GM23338 (cell line): ENCODE measurements around the gene SIRT6. TPM values are rescaled to one million over a fixed set of nuclear protein-coding genes. Genes with fewer than 3 reads are reported as not detected.

Experiments used
- ATAC-seq: fragments of 200-7000 bp; cut with Tn5 transposase; 3 replicates; pipeline ENCODE4 v1.9.1; 2020
- DNase-seq: peaks from one replicate; pipeline ENCODE4 v3.0.0-alpha.2; 2015; ENCODE audit warnings: low spot score
- H2AFZ ChIP-seq: fragments of 200-600 bp; sonication (generic); 2 replicates; pipeline ENCODE4 v1.8.0; 2016; ENCODE audit warnings: antibody characterized with exemption, mild to moderate bottlenecking, moderate library complexity
- H3F3A ChIP-seq: fragments of 200-600 bp; sonication (generic); replicated peaks from 2 replicates; pipeline ENCODE4 v1.8.0; 2017; ENCODE audit warnings: antibody characterized with exemption, mixed run types, low read depth
- H3K27ac ChIP-seq: fragments of 200-600 bp; sonication (generic); 2 replicates; pipeline ENCODE4 v1.6.1; 2016; ENCODE audit warnings: low read depth
- H3K27me3 ChIP-seq: fragments of 200-600 bp; sonication (generic); 2 replicates; pipeline ENCODE4 v1.8.0; 2016; ENCODE audit warnings: mild to moderate bottlenecking, mixed run types, moderate library complexity; ENCODE audit not compliant: insufficient read depth
- H3K36me3 ChIP-seq: fragments of 200-600 bp; sonication (generic); 2 replicates; pipeline ENCODE4 v1.8.0; 2016; ENCODE audit warnings: mild to moderate bottlenecking; ENCODE audit not compliant: insufficient read depth
- H3K4me1 ChIP-seq: fragments of 200-600 bp; sonication (generic); 2 replicates; pipeline ENCODE4 v1.8.0; 2016; ENCODE audit warnings: mild to moderate bottlenecking, moderate library complexity; ENCODE audit not compliant: insufficient read depth
- H3K4me2 ChIP-seq: fragments of 200-600 bp; sonication (generic); 2 replicates; pipeline ENCODE4 v1.7.1; 2017; ENCODE audit warnings: mixed run types
- H3K4me3 ChIP-seq: fragments of 200-600 bp; sonication (generic); 2 replicates; pipeline ENCODE4 v1.6.1; 2016; ENCODE audit warnings: mixed run types
- H3K79me2 ChIP-seq: fragments of 200-600 bp; sonication (generic); replicated peaks from 2 replicates; pipeline ENCODE4 v1.8.0; 2017; ENCODE audit warnings: mild to moderate bottlenecking; ENCODE audit not compliant: insufficient read depth
- H3K9me2 ChIP-seq: fragments of 200-600 bp; sonication (generic); 2 replicates; pipeline ENCODE4 v1.8.0; 2017; ENCODE audit not compliant: insufficient read depth
- H4K20me1 ChIP-seq: fragments of 200-600 bp; sonication (generic); replicated peaks from 2 replicates; pipeline ENCODE4 v1.8.0; 2017; ENCODE audit warnings: mild to moderate bottlenecking; ENCODE audit not compliant: insufficient read depth
- H3K27ac Mint-ChIP-seq: 2 replicates; pipeline ENCODE4 v1.8.0; 2020; ENCODE audit warnings: inconsistent platforms, mild to moderate bottlenecking, moderate library complexity, mixed read lengths
- H3K27me3 Mint-ChIP-seq: 3 replicates; pipeline ENCODE4 v1.8.0; 2022; ENCODE audit warnings: low read depth, mild to moderate bottlenecking, moderate library complexity, mixed read lengths, inconsistent platforms; ENCODE audit not compliant: insufficient read depth, poor library complexity
- H3K36me3 Mint-ChIP-seq: 3 replicates; pipeline ENCODE4 v1.8.0; 2021; ENCODE audit warnings: low read depth, mild to moderate bottlenecking, inconsistent platforms, moderate library complexity, mixed read lengths
- H3K4me1 Mint-ChIP-seq: 3 replicates; pipeline ENCODE4 v1.8.0; 2020; ENCODE audit warnings: mild to moderate bottlenecking, inconsistent platforms, mixed read lengths
- H3K4me3 Mint-ChIP-seq: 3 replicates; pipeline ENCODE4 v1.8.0; 2021; ENCODE audit warnings: moderate library complexity, mild to moderate bottlenecking, inconsistent platforms, mixed read lengths
- H3K9me3 Mint-ChIP-seq: 3 replicates; pipeline ENCODE4 v1.8.0; 2020; ENCODE audit warnings: moderate library complexity, mild to moderate bottlenecking, inconsistent platforms, mixed read lengths
- CREB1 ChIP-seq: fragments of 250-450 bp; sonication (Bioruptor Pico); IDR thresholded peaks from 2 replicates; pipeline ENCODE4 v1.5.0; 2020; ENCODE audit warnings: low read depth, mild to moderate bottlenecking, moderate library complexity
- EZH2 ChIP-seq: fragments of 200-600 bp; sonication (generic); IDR thresholded peaks from one replicate; pipeline ENCODE4 v1.8.0; 2017; ENCODE audit warnings: antibody characterized with exemption, mild to moderate bottlenecking, low read depth; ENCODE audit not compliant: unreplicated experiment
- EZH2phosphoT487 ChIP-seq: fragments of 200-600 bp; sonication (generic); IDR thresholded peaks from one replicate; pipeline ENCODE4 v1.8.1; 2018; ENCODE audit warnings: antibody characterized with exemption; ENCODE audit not compliant: unreplicated experiment
- JUNB ChIP-seq: IDR thresholded peaks from one replicate; pipeline ENCODE4 v1.6.1; 2016; ENCODE audit warnings: antibody characterized with exemption; ENCODE audit not compliant: unreplicated experiment
- NANOG ChIP-seq: IDR thresholded peaks from 2 replicates; pipeline ENCODE4 v1.6.1; 2016; ENCODE audit warnings: antibody characterized with exemption, borderline replicate concordance
- POLR2AphosphoS5 ChIP-seq: IDR thresholded peaks from 2 replicates; pipeline ENCODE4 v1.6.1; 2016; ENCODE audit warnings: antibody characterized with exemption, low read depth
- STAT1 ChIP-seq: IDR thresholded peaks from one replicate; pipeline ENCODE4 v1.6.1; 2016; ENCODE audit warnings: antibody characterized with exemption; ENCODE audit not compliant: unreplicated experiment
- ZNF114 ChIP-seq: fragments of 250-450 bp; sonication (Bioruptor Pico); IDR thresholded peaks from 2 replicates; pipeline ENCODE4 v1.5.0; 2020; ENCODE audit warnings: mild to moderate bottlenecking, moderate library complexity
- ZNF331 ChIP-seq: fragments of 250-450 bp; sonication (Bioruptor Pico); IDR thresholded peaks from 2 replicates; pipeline ENCODE4 v1.5.0; 2020; ENCODE audit warnings: low read depth, mild to moderate bottlenecking, moderate library complexity
- polyA plus RNA-seq: library from polyadenylated mRNA; unstranded; fragments of >200 nt; fragmentation: Nextera tagmentation; extraction: Ambion mirVana; gene quantifications from 2 replicates; pipeline ENCODE4 v1.2.1, GENCODE V29; 2016
- total RNA-seq: library from RNA; depleted of rRNA; stranded (reverse); fragments of >200 nt; shearing (Covaris generic); gene quantifications from 2 replicates; pipeline ENCODE4 v1.2.3, GENCODE V29; 2014
- TF ChIP-seq, protein P1 (sequence below): fragments of 250-450 bp; sonication (Bioruptor Pico); IDR thresholded peaks from 2 replicates; pipeline ENCODE4 v1.5.0; 2020; ENCODE audit warnings: mild to moderate bottlenecking, moderate library complexity
- TF ChIP-seq, protein P2 (sequence below), 2 experiments: fragments of 200-600 bp in 1 of 2; sonication (generic) in 1 of 2; conservative IDR thresholded peaks; 2 replicates each; pipeline versions ENCODE4 v1.5.1 to v1.6.1; 2016 to 2017; ENCODE audit warnings: antibody characterized with exemption in 2 of 2, low read depth in 2 of 2, mild to moderate bottlenecking in 2 of 2, moderate library complexity in 1 of 2
- TF ChIP-seq, protein P3 (sequence below): IDR thresholded peaks from one replicate; pipeline ENCODE4 v1.6.1; 2018; ENCODE audit warnings: antibody characterized with exemption; ENCODE audit not compliant: unreplicated experiment
- TF ChIP-seq, protein P4 (sequence below): IDR thresholded peaks from 2 replicates; pipeline ENCODE4 v1.6.1; 2016; ENCODE audit warnings: antibody characterized with exemption

Gene SIRT6
- total and polyA plus RNA-seq, 2 experiments from 2014 or later: 18.9 to 26.7 TPM

DNA sequence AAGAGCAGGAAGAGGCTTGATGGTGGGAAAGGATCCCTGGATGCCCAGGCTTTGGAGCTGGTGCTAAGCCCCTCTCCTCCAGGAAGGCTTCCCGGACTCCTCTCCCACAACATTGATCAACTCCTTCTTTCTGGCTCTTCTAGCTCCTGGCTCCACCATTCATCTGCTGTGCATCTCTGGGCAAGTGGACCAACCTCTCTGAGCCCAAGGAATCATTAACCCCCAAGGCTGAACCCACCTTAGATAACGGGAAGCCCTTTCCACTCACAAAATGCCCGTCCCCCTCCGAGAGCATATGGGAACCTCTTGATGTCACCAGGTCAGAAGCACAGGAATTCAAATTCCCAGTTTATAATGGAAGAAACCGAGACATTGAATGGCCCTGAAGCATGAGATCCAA, 5.2 kb downstream of the SIRT6 start:
- Histone ChIP-seq H3K79me2 (no peaks in the 10 kb centered on the region; the same call in 1 of the 2 replicates), H3K27ac (no peak overlapping the region), H2AFZ (no peak overlapping the region), H3K27me3 (peaks cover 5% of the 10 kb centered on the region; the same call in 1 of the 2 replicates), H3K36me3 (no peaks in the 10 kb centered on the region), H3K4me2 (no peak overlapping the region), H3K4me1 (peaks cover 7% of the 10 kb centered on the region; the same call in 1 of the 2 replicates), H3K9me2 (no peaks in the 10 kb centered on the region), H3F3A (no peaks in the 10 kb centered on the region), H3K4me3 (no peak overlapping the region), H4K20me1 (no peaks in the 10 kb centered on the region; the same call in 1 of the 2 replicates)
- DNase-seq (no peak), ATAC-seq (no peak)
- no peak overlapping the region for H3K27ac Mint-ChIP-seq
- TF ChIP-seq JUNB (no peak), ZNF114 (CRISPR knock-in tag) (no peak), EZH2 (no peak), POLR2AphosphoS5 (no peak), STAT1 (no peak), NANOG (no peak), EZH2phosphoT487 (no peak), CREB1 (CRISPR knock-in tag) (no peak), ZNF331 (CRISPR knock-in tag) (no peak)
- TF ChIP-seq, protein P1, sequence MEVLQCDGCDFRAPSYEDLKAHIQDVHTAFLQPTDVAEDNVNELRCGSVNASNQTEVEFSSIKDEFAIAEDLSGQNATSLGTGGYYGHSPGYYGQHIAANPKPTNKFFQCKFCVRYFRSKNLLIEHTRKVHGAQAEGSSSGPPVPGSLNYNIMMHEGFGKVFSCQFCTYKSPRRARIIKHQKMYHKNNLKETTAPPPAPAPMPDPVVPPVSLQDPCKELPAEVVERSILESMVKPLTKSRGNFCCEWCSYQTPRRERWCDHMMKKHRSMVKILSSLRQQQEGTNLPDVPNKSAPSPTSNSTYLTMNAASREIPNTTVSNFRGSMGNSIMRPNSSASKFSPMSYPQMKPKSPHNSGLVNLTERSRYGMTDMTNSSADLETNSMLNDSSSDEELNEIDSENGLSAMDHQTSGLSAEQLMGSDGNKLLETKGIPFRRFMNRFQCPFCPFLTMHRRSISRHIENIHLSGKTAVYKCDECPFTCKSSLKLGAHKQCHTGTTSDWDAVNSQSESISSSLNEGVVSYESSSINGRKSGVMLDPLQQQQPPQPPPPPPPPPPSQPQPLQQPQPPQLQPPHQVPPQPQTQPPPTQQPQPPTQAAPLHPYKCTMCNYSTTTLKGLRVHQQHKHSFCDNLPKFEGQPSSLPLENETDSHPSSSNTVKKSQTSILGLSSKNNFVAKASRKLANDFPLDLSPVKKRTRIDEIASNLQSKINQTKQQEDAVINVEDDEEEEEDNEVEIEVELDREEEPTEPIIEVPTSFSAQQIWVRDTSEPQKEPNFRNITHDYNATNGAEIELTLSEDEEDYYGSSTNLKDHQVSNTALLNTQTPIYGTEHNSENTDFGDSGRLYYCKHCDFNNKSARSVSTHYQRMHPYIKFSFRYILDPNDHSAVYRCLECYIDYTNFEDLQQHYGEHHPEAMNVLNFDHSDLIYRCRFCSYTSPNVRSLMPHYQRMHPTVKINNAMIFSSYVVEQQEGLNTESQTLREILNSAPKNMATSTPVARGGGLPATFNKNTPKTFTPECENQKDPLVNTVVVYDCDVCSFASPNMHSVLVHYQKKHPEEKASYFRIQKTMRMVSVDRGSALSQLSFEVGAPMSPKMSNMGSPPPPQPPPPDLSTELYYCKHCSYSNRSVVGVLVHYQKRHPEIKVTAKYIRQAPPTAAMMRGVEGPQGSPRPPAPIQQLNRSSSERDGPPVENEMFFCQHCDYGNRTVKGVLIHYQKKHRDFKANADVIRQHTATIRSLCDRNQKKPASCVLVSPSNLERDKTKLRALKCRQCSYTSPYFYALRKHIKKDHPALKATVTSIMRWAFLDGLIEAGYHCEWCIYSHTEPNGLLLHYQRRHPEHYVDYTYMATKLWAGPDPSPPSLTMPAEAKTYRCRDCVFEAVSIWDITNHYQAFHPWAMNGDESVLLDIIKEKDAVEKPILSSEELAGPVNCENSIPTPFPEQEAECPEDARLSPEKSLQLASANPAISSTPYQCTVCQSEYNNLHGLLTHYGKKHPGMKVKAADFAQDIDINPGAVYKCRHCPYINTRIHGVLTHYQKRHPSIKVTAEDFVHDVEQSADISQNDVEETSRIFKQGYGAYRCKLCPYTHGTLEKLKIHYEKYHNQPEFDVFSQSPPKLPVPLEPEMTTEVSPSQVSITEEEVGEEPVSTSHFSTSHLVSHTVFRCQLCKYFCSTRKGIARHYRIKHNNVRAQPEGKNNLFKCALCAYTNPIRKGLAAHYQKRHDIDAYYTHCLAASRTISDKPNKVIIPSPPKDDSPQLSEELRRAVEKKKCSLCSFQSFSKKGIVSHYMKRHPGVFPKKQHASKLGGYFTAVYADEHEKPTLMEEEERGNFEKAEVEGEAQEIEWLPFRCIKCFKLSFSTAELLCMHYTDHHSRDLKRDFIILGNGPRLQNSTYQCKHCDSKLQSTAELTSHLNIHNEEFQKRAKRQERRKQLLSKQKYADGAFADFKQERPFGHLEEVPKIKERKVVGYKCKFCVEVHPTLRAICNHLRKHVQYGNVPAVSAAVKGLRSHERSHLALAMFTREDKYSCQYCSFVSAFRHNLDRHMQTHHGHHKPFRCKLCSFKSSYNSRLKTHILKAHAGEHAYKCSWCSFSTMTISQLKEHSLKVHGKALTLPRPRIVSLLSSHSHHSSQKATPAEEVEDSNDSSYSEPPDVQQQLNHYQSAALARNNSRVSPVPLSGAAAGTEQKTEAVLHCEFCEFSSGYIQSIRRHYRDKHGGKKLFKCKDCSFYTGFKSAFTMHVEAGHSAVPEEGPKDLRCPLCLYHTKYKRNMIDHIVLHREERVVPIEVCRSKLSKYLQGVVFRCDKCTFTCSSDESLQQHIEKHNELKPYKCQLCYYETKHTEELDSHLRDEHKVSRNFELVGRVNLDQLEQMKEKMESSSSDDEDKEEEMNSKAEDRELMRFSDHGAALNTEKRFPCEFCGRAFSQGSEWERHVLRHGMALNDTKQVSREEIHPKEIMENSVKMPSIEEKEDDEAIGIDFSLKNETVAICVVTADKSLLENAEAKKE (CRISPR knock-in tag): no peak
- TF ChIP-seq, protein P2, sequence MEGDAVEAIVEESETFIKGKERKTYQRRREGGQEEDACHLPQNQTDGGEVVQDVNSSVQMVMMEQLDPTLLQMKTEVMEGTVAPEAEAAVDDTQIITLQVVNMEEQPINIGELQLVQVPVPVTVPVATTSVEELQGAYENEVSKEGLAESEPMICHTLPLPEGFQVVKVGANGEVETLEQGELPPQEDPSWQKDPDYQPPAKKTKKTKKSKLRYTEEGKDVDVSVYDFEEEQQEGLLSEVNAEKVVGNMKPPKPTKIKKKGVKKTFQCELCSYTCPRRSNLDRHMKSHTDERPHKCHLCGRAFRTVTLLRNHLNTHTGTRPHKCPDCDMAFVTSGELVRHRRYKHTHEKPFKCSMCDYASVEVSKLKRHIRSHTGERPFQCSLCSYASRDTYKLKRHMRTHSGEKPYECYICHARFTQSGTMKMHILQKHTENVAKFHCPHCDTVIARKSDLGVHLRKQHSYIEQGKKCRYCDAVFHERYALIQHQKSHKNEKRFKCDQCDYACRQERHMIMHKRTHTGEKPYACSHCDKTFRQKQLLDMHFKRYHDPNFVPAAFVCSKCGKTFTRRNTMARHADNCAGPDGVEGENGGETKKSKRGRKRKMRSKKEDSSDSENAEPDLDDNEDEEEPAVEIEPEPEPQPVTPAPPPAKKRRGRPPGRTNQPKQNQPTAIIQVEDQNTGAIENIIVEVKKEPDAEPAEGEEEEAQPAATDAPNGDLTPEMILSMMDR (conservative IDR thresholded peaks at IDR 0.05; ENCODE audit: low read depth in 2 of 2): no peak
- TF ChIP-seq, protein P3, sequence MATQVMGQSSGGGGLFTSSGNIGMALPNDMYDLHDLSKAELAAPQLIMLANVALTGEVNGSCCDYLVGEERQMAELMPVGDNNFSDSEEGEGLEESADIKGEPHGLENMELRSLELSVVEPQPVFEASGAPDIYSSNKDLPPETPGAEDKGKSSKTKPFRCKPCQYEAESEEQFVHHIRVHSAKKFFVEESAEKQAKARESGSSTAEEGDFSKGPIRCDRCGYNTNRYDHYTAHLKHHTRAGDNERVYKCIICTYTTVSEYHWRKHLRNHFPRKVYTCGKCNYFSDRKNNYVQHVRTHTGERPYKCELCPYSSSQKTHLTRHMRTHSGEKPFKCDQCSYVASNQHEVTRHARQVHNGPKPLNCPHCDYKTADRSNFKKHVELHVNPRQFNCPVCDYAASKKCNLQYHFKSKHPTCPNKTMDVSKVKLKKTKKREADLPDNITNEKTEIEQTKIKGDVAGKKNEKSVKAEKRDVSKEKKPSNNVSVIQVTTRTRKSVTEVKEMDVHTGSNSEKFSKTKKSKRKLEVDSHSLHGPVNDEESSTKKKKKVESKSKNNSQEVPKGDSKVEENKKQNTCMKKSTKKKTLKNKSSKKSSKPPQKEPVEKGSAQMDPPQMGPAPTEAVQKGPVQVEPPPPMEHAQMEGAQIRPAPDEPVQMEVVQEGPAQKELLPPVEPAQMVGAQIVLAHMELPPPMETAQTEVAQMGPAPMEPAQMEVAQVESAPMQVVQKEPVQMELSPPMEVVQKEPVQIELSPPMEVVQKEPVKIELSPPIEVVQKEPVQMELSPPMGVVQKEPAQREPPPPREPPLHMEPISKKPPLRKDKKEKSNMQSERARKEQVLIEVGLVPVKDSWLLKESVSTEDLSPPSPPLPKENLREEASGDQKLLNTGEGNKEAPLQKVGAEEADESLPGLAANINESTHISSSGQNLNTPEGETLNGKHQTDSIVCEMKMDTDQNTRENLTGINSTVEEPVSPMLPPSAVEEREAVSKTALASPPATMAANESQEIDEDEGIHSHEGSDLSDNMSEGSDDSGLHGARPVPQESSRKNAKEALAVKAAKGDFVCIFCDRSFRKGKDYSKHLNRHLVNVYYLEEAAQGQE: no peak
- TF ChIP-seq, protein P4, sequence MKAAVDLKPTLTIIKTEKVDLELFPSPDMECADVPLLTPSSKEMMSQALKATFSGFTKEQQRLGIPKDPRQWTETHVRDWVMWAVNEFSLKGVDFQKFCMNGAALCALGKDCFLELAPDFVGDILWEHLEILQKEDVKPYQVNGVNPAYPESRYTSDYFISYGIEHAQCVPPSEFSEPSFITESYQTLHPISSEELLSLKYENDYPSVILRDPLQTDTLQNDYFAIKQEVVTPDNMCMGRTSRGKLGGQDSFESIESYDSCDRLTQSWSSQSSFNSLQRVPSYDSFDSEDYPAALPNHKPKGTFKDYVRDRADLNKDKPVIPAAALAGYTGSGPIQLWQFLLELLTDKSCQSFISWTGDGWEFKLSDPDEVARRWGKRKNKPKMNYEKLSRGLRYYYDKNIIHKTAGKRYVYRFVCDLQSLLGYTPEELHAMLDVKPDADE: no peak
- H3K9me3 Mint-ChIP-seq: no peaks in the 10 kb centered on the region
- H3K4me1 Mint-ChIP-seq: peaks cover 4% of the 10 kb centered on the region; the same call in 2 of the 3 replicates
- H3K4me3 Mint-ChIP-seq: no peak overlapping the region
- H3K27me3 Mint-ChIP-seq: peaks cover 24% of the 10 kb centered on the region
- peaks cover 5% of the 10 kb centered on the region; the same call in 2 of the 3 replicates for H3K36me3 Mint-ChIP-seq
